Fibroblast of lung (primary cell): ENCODE results near the gene SLC35G2. TPM values are rescaled to one million over a fixed set of nuclear protein-coding genes. Genes with fewer than 3 reads are reported as not detected.

Experiments
- DNase-seq, 2 donors: peaks; one replicate each; pipeline versions ENCODE4 v3.0.0 to v3.0.0-alpha.2; 2010; ENCODE audit warnings: low read depth in 2 of 2
- H2AFZ ChIP-seq: 2 replicates; pipeline ENCODE4 v1.5.1; 2012; ENCODE audit warnings: low read length, control low read depth, inconsistent platforms
- H3K27ac ChIP-seq: 2 replicates; pipeline ENCODE4 v1.5.1; 2011; ENCODE audit warnings: low read length, control low read depth; ENCODE audit not compliant: insufficient read depth
- H3K27me3 ChIP-seq: 2 replicates; pipeline ENCODE4 v1.5.1; 2011; ENCODE audit warnings: mild to moderate bottlenecking, low read length; ENCODE audit not compliant: control insufficient read depth, insufficient read depth
- H3K36me3 ChIP-seq: 2 replicates; pipeline ENCODE4 v1.5.1; 2011; ENCODE audit warnings: low read length; ENCODE audit not compliant: control insufficient read depth, insufficient read depth
- H3K4me1 ChIP-seq: 2 replicates; pipeline ENCODE4 v1.5.1; 2011; ENCODE audit warnings: low read length; ENCODE audit not compliant: control insufficient read depth, insufficient read depth; ENCODE audit errors: extremely low read depth
- H3K4me2 ChIP-seq: 2 replicates; pipeline ENCODE4 v1.5.1; 2011; ENCODE audit warnings: low read length, control low read depth; ENCODE audit not compliant: insufficient read depth; ENCODE audit errors: extremely low read depth
- H3K4me3 ChIP-seq, 4 experiments: fragments of 200-600 bp in 1 of 4; sonication (generic) in 1 of 4; replicated peaks in 1 of 4; 2 replicates each; pipeline ENCODE4 v1.5.1; 2011 to 2016; ENCODE audit warnings: low read length in 4 of 4, low read depth in 3 of 4, mild to moderate bottlenecking in 3 of 4, control low read depth in 2 of 4, inconsistent platforms in 1 of 4, mixed read lengths in 1 of 4; ENCODE audit not compliant: insufficient read depth in 1 of 4; ENCODE audit errors: control extremely low read depth in 1 of 4
- H3K79me2 ChIP-seq: 2 replicates; pipeline ENCODE4 v1.5.1; 2012; ENCODE audit warnings: mild to moderate bottlenecking, low read length, inconsistent platforms; ENCODE audit not compliant: control insufficient read depth, insufficient read depth
- H3K9ac ChIP-seq: 2 replicates; pipeline ENCODE4 v1.5.1; 2011; ENCODE audit warnings: mild to moderate bottlenecking, low read length, control low read depth; ENCODE audit not compliant: insufficient read depth
- H3K9me3 ChIP-seq: 2 replicates; pipeline ENCODE4 v1.5.1; 2012; ENCODE audit warnings: low read depth, low read length; ENCODE audit not compliant: control insufficient read depth, insufficient read depth
- H4K20me1 ChIP-seq: 2 replicates; pipeline ENCODE4 v1.5.1; 2011; ENCODE audit warnings: low read length; ENCODE audit not compliant: control insufficient read depth, insufficient read depth; ENCODE audit errors: extremely low read depth
- CTCF ChIP-seq, 2 donors: IDR thresholded peaks in 1 of 2; conservative IDR thresholded peaks in 1 of 2; 1 replicate in 1 of 2; 2 replicates in 1 of 2; pipeline ENCODE4 v1.5.1; 2011 to 2012; ENCODE audit warnings: low read length in 2 of 2, control low read depth in 1 of 2, inconsistent platforms in 1 of 2, low read depth in 1 of 2, mild to moderate bottlenecking in 1 of 2
- EZH2 ChIP-seq: IDR thresholded peaks from 2 replicates; pipeline ENCODE4 v1.5.1; 2012; ENCODE audit warnings: low read length, control low read depth, mild to moderate bottlenecking; ENCODE audit errors: missing control alignments
- polyA plus RNA-seq, 2 donors: library from polyadenylated mRNA; depleted of rRNA in 1 of 2; stranded (reverse) in 1 of 2; unstranded in 1 of 2; fragments of >200 nt; gene quantifications; 2 replicates each; pipeline ENCODE4 v1.2.1, GENCODE V29; 2011 to 2012; ENCODE audit warnings: missing spikeins in 1 of 2
- total RNA-seq: library from RNA; depleted of rRNA; stranded (reverse); fragments of >200 nt; gene quantifications from 2 replicates; pipeline ENCODE4 v1.2.1, GENCODE V29; 2014

The SLC35G2 gene
- total and polyA plus RNA-seq, 2 donors (not counting 1 experiment from before 2014, with no cell fraction given), result 14.9 to 15.4 TPM

- no peak overlapping the region for H2AFZ ChIP-seq
- no peaks in the 10 kb centered on the region for H3K4me1 ChIP-seq
- H3K9me3 ChIP-seq, result no peaks in the 10 kb centered on the region
- H3K27me3 ChIP-seq, result no peaks in the 10 kb centered on the region
- H3K9ac ChIP-seq, result no peak overlapping the region
- DNase-seq, result peak in 1 of 2 donors; percentile 28
- H3K36me3 ChIP-seq, result no peaks in the 10 kb centered on the region
- no peaks in the 10 kb centered on the region for H3K79me2 ChIP-seq
- H4K20me1 ChIP-seq, result no peaks in the 10 kb centered on the region
- no peak overlapping the region for H3K4me3 ChIP-seq
- H3K27ac ChIP-seq, result no peak overlapping the region
- H3K4me2 ChIP-seq, result no peak overlapping the region
- TF ChIP-seq EZH2 (no peak), CTCF (conservative IDR thresholded peaks at IDR 0.05 in 1 of 2, IDR thresholded peaks at IDR 0.05 in 1 of 2; ENCODE audit: low read depth in 1 of 2, low read length in 2 of 2) (no peak)
These were observed 38.2 kb upstream of the SLC35G2 start for GRCh38 chr3:136780741-136781140.

- TF ChIP-seq CTCF (conservative IDR thresholded peaks at IDR 0.05 in 1 of 2, IDR thresholded peaks at IDR 0.05 in 1 of 2; ENCODE audit: low read depth in 1 of 2, low read length in 2 of 2) (no peak), EZH2 (no peak)
- no peak overlapping the region for H3K4me3 ChIP-seq
- H2AFZ ChIP-seq, result no peak overlapping the region
- H3K4me2 ChIP-seq, result no peak overlapping the region
- DNase-seq, result peak; percentile 19 to 56
- no peaks in the 10 kb centered on the region for H3K9me3 ChIP-seq
- H3K9ac ChIP-seq, result no peak overlapping the region
- no peaks in the 10 kb centered on the region for H3K79me2 ChIP-seq
- H3K27ac ChIP-seq, result no peak overlapping the region
- H3K36me3 ChIP-seq, result no peaks in the 10 kb centered on the region
- H3K27me3 ChIP-seq, result no peaks in the 10 kb centered on the region
- no peaks in the 10 kb centered on the region for H4K20me1 ChIP-seq
- peaks cover 8% of the 10 kb centered on the region for H3K4me1 ChIP-seq
These were observed 35.2 kb upstream of the SLC35G2 start for GRCh38 chr3:136783708-136784191.

GRCh38 chr3:136787349-136787748 lies 31.6 kb upstream of the SLC35G2 start:
- DNase-seq, result peak; percentile 48 to 56
- peaks cover 10% of the 10 kb centered on the region for H3K4me1 ChIP-seq
- peak overlapping the region; percentile 73 for H3K27ac ChIP-seq
- H3K9ac ChIP-seq, result no peak overlapping the region
- H2AFZ ChIP-seq, result peak overlapping the region; percentile 75
- no peaks in the 10 kb centered on the region for H3K36me3 ChIP-seq
- no peaks in the 10 kb centered on the region for H3K79me2 ChIP-seq
- H3K4me2 ChIP-seq, result peak overlapping the region; percentile 79
- no peaks in the 10 kb centered on the region for H4K20me1 ChIP-seq
- no peaks in the 10 kb centered on the region for H3K27me3 ChIP-seq
- no peak for TF ChIP-seq CTCF (conservative IDR thresholded peaks at IDR 0.05 in 1 of 2, IDR thresholded peaks at IDR 0.05 in 1 of 2; ENCODE audit: low read depth in 1 of 2, low read length in 2 of 2)
- no peaks in the 10 kb centered on the region for H3K9me3 ChIP-seq
- peak overlapping the region in 2 of 4 experiments; percentile 42 to 59 for H3K4me3 ChIP-seq
